ENCODE measurements around the gene NIPBL. TPM values are rescaled to one million over a fixed set of nuclear protein-coding genes. Genes with fewer than 3 reads are reported as not detected.
"Not testable (repeated sequence)": the region's sequence is repeated elsewhere in the genome, so short reads cannot be mapped to it uniquely, and the experiment has no call there.

NIPBL gene
- total RNA-seq, 1 donor from 2014 or later = 39.2 TPM

DNA sequence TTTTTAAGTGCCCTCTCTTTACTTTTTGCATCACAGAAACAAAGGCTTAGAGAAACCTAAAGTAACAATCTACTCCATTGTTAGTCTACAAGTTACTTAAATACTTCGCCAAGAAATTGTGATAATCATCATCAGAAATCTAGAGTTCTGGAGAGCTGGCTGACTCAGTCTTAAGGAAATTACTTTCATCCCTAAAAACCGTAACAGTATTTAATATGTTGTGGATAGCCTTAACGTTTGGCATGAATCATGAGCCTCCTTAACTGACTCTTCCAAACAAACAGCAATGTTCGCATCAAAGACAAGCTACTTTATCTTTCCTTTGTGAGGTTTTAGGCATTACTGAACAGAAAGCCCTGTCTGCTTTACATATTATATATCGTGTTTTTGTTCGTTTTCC, 128.7 kb downstream of the NIPBL start:
- H3K27me3 ChIP-seq (ENCODE audit: low read depth) = no peaks in the 10 kb centered on the region
- DNase-seq = no peak
- H3K4me3 ChIP-seq = no peak overlapping the region
- intact Hi-C loops (cut with micrococcal nuclease) = loop anchor here (10.0 kb wide), 1 partner anchor 270 kb away; no protein-coding TSS in a partner anchor
- TF ChIP-seq, protein P1, sequence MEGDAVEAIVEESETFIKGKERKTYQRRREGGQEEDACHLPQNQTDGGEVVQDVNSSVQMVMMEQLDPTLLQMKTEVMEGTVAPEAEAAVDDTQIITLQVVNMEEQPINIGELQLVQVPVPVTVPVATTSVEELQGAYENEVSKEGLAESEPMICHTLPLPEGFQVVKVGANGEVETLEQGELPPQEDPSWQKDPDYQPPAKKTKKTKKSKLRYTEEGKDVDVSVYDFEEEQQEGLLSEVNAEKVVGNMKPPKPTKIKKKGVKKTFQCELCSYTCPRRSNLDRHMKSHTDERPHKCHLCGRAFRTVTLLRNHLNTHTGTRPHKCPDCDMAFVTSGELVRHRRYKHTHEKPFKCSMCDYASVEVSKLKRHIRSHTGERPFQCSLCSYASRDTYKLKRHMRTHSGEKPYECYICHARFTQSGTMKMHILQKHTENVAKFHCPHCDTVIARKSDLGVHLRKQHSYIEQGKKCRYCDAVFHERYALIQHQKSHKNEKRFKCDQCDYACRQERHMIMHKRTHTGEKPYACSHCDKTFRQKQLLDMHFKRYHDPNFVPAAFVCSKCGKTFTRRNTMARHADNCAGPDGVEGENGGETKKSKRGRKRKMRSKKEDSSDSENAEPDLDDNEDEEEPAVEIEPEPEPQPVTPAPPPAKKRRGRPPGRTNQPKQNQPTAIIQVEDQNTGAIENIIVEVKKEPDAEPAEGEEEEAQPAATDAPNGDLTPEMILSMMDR (IDR thresholded peaks at IDR 0.05; ENCODE audit: borderline replicate concordance) = no peak
- no peaks in the 10 kb centered on the region for H3K9me3 ChIP-seq (replicated peaks)
- no peaks in the 10 kb centered on the region for H3K4me1 ChIP-seq
- peaks cover 83% of the 10 kb centered on the region for H3K36me3 ChIP-seq
- no peak overlapping the region for H3K27ac ChIP-seq (replicated peaks)

DNA sequence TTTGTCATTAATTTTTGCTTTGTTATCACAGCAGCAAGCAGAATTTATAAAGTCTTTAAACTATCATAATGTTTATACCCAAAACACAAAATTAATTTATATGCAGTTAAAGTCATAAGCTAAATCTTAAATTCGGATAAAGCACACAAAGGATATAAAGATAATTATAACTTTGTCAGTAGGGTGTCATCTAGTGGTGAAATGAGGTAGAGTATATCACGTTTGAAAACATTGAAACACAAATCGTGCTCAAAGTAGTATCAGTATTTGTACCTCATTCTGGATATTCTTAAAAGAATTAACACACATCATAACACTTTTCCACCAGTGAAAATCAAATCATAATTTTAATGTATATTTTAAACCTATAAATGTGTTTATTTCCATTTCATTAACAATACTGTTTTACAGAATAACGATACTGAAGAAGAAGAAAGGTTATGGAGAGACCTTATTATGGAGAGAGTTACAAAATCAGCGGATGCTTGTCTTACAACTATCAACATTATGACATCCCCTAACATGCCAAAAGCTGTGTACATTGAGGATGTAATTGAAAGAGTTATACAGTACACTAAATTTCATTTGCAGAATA, 129.5 kb downstream of the NIPBL start:
- Histone ChIP-seq H3K27me3 (ENCODE audit: low read depth) (no peaks in the 10 kb centered on the region), H3K4me1 (no peaks in the 10 kb centered on the region), H3K9me3 (replicated peaks) (no peaks in the 10 kb centered on the region), H3K27ac (replicated peaks) (no peak overlapping the region), H3K36me3 (peaks cover 83% of the 10 kb centered on the region), H3K4me3 (no peak overlapping the region)
- TF ChIP-seq, protein P1 (IDR thresholded peaks at IDR 0.05; ENCODE audit: borderline replicate concordance) = peak; percentile 74
- intact Hi-C loops (cut with micrococcal nuclease) = loop anchor here (10.0 kb wide), 1 partner anchor 271 kb away; no protein-coding TSS in a partner anchor
- no peak for DNase-seq

DNA sequence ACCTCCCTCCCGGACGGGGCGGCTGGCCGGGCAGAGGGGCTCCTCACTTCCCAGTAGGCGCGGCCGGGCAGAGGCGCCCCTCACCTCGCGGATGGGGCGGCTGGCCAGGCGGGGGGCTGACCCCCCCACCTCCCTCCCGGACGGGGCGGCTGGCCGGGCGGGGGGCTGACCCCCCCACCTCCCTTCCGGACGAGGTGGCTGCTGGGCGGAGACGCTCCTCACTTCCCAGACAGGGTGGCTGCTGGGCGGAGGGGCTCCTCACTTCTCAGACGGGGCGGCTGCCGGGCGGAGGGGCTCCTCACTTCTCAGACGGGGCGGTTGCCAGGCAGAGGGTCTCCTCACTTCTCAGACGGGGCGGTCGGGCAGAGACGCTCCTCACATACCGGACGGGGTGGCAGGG, 136.6 kb downstream of the NIPBL start:
- H3K4me3 ChIP-seq; H3K9me3 ChIP-seq (replicated peaks); H3K27me3 ChIP-seq (ENCODE audit: low read depth); H3K27ac ChIP-seq (replicated peaks); DNase-seq; H3K4me1 ChIP-seq; intact Hi-C loops (cut with micrococcal nuclease): not testable (repeated sequence)
- peaks cover 68% of the 10 kb centered on the region for H3K36me3 ChIP-seq

DNA sequence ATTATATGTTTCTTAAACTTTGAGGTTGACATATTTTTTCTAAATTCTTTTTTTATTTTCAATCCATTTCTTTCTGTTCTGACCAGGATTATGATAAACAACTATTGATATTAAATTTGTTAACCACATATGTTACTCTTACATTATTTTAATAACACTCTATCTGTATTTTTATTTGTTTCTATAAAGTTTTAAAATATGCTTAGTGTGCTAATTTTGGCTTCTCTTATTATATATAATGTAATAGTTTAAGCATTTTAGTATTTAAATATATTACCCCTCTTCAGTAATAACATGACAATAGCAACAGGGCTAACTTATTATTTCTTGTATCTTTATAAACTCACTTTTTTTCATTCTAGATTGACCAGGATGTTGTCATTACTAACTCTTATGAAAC, 137.8 kb downstream of the NIPBL start:
- Histone ChIP-seq H3K27ac (replicated peaks) (no peak overlapping the region), H3K9me3 (replicated peaks) (no peaks in the 10 kb centered on the region), H3K36me3 (peaks cover 68% of the 10 kb centered on the region), H3K4me3 (no peak overlapping the region), H3K4me1 (no peaks in the 10 kb centered on the region), H3K27me3 (ENCODE audit: low read depth) (no peaks in the 10 kb centered on the region)
- TF ChIP-seq, protein P1 (IDR thresholded peaks at IDR 0.05; ENCODE audit: borderline replicate concordance) = no peak
- intact Hi-C loops (cut with micrococcal nuclease) = no loop called here
- DNase-seq = no peak

DNA sequence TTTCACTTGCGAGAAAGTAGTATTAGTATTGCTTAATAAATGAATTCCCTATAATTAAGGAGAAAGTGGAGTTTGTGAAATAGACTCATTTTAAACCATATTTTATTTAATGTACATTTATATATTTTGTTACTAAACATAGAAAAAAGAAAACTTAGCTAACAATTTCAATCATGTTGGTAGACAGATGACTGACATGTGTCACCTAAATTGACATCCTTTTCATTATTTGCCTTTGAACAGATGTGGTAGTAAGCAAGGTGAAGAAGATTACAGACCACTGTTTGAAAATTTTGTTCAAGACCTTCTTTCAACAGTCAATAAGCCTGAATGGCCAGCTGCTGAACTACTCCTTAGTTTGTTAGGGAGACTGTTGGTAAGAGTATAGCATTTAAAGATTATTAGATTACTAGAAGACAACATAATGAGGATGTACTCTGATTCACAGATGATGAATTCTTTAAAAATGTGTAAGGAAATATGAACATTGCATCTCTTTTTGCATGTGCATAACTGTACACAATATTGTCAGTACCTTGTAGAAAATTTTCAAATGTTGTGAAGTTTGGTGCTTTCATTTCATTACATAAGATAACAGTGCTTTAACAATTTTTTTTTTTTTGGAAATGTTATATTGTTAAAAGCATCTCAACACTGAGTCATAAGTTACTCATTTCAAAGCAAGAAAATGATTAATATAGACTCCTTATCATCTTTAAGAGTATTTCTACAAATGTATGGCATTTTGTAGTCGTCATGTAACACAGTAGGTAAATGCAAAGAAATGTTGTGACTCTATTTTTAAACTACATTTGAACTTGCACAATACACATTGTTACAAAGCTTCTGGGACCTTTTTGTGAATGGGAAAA, 139.5 kb downstream of the NIPBL start:
- Histone ChIP-seq H3K27ac (replicated peaks) (no peak overlapping the region), H3K4me3 (no peak overlapping the region), H3K36me3 (peaks cover 68% of the 10 kb centered on the region), H3K4me1 (no peaks in the 10 kb centered on the region), H3K27me3 (ENCODE audit: low read depth) (no peaks in the 10 kb centered on the region), H3K9me3 (replicated peaks) (no peaks in the 10 kb centered on the region)
- no peak for DNase-seq
- intact Hi-C loops (cut with micrococcal nuclease) = no loop called here
- TF ChIP-seq, protein P1 (IDR thresholded peaks at IDR 0.05; ENCODE audit: borderline replicate concordance) = no peak

DNA sequence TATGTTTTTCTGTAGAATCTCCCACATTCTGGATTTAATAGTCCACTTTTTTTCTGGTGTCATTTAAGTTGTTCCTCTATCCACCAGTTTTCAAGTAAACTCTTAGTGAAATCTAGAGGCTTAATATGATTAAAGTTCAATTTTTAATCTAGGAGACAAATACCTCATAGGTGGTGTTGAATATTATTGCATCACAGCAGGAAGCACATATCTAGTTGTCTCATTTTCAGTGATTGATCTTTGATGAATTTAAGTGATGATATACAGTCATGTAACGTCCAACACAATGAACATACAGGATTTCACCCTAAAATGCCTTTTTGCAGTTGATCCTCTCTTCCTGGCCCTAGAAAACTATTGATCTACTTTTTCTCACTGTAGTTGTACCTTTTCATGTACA, 152.3 kb downstream of the NIPBL start:
- Histone ChIP-seq H3K9me3 (replicated peaks) (no peaks in the 10 kb centered on the region), H3K36me3 (peaks cover 75% of the 10 kb centered on the region), H3K4me3 (no peak overlapping the region), H3K4me1 (no peaks in the 10 kb centered on the region), H3K27ac (replicated peaks) (no peak overlapping the region), H3K27me3 (ENCODE audit: low read depth) (no peaks in the 10 kb centered on the region)
- DNase-seq = no peak
- intact Hi-C loops (cut with micrococcal nuclease) = no loop called here
- TF ChIP-seq, protein P1 (IDR thresholded peaks at IDR 0.05; ENCODE audit: borderline replicate concordance) = no peak

All from left ventricle myocardium inferior (tissue), 1 donor.